GM12875 (cell line): ENCODE data around the gene OTOP3.

Source experiments
- H3K4me3 ChIP-seq: one replicate; pipeline ENCODE4 v1.5.1; 2011; ENCODE audit warnings: low read depth, low read length, control low read depth
- CTCF ChIP-seq: IDR thresholded peaks from 2 replicates; pipeline ENCODE4 v1.5.1; 2011; ENCODE audit warnings: low read depth, mild to moderate bottlenecking, control low read depth, inconsistent platforms, low read length, moderate library complexity, borderline replicate concordance; ENCODE audit not compliant: insufficient read depth

The OTOP3 gene

GRCh38 chr17:74935048-74935447 is 650 bp upstream of the OTOP3 start:
- TF ChIP-seq CTCF, result no peak
- no peak overlapping the region for H3K4me3 ChIP-seq

GRCh38 chr17:74936470-74936799 is 737 bp downstream of the OTOP3 start:
- TF ChIP-seq CTCF, result no peak

GRCh38 chr17:74937064-74938051 is 1.7 kb downstream of the OTOP3 start:
- TF ChIP-seq CTCF, result no peak
- H3K4me3 ChIP-seq, result no peak overlapping the region

More at GRCh38 chr17:74936470-74936799, 737 bp downstream of the OTOP3 start:
- H3K4me3 ChIP-seq, result no peak overlapping the region

- TF ChIP-seq CTCF, result no peak
- H3K4me3 ChIP-seq, result no peak overlapping the region
Observed at GRCh38 chr17:74938194-74938950, 2.7 kb downstream of the OTOP3 start.

GRCh38 chr17:74939534-74939933 is 3.8 kb downstream of the OTOP3 start:
- no peak overlapping the region for H3K4me3 ChIP-seq

GRCh38 chr17:74941128-74941725 is 5.5 kb downstream of the OTOP3 start:
- no peak overlapping the region for H3K4me3 ChIP-seq
- TF ChIP-seq CTCF, result no peak

More at GRCh38 chr17:74939534-74939933, 3.8 kb downstream of the OTOP3 start:
- TF ChIP-seq CTCF, result no peak
